Measurements from ENCODE around the gene TDRD5.
"Not testable (repeated sequence)": the region's sequence is repeated elsewhere in the genome, so short reads cannot be mapped to it uniquely, and the experiment has no call there.

TDRD5 gene

DNA sequence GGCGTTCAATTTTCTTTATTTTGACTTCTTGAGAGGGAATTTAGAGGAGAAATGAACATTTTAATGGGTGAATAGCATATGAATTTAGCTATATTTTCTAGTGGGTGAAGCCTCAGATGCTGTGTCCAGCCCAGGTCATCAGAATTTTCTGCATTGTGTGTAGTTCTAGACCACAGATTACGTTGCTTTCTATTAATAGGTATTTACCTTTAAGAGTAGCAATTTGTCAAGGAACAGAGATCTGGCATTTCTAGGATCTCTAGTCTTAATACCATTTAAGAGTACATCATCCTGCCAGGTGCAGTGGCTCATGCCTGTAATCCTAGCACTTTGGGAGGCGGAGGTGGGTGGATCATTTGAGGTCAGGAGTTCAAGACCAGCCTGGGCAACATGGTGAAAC, 20.7 kb downstream of the TDRD5 start:
- DNase-seq: no peak

GRCh38 chr1:179630719-179631118, 39.1 kb downstream of the TDRD5 start:
- DNase-seq: no peak

DNA sequence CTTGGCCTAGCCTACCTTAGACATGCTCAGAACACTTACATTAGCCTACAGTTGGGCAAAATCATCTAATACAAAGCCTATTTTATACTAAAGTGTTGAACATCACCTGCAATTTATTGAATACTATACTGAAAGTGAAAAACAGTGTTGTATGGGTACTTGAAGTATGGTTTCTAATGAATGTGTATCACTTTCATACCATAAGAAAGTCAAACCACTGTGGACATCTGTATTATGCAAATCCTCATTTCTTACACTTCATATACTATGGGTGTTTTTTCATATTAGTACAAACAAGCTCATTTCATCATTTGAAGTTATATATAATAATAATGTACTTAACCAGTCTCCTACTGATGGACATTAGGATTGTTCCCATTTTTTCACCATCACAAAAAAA, 41.2 kb downstream of the TDRD5 start:
- DNase-seq: no peak

DNA sequence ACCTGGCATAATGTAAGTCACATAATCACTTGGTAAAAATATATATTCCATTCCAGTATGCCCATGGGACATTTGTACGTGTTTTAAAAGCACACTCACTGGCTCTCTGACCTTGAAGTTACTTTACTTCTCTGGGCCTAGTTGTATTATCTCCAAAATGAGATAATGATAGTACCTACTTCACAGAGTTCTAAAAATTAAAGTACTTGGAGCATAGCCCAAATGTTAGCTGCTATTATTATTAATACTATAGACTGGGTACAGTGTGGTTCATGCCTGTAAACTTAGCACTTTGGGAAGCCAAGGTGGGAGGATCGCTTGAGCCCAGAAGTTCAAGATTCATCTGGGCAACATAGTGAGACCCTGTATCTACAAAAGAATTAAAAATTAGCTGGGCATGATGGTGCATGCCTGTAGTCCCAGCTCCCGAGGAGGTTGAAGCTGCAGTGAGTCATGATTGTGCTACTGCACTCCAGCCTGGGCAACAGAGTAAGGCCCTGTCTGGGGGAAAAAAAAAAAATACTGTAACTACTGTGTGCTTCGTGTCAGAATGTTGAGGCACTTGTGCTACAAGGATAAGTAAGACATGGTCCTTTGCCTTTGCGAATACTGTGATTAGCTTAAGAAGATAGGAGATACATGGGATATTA, 45.7 kb downstream of the TDRD5 start:
- DNase-seq: no peak

- DNase-seq: no peak
These were observed 69.4 kb downstream of the TDRD5 start for GRCh38 chr1:179661018-179661417.

DNA sequence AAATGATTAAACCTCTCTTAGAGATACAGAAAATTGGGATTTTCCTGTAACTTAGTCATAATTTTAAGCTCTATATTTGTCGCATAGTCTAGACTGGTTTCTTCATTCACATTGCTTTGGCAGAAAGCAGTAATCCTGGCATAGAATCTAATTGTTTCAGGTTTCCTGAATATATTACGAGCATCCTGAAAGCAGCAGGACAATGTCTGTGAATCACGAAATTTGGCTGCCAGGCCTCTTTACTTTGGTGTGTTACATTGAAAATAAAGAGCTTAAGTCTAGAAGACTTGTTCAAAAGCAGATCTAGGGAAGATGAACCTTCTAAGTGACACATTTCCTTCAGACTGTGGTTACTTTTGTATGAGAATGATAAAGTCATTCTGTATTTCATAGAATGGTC, 72.2 kb downstream of the TDRD5 start:
- no peak for DNase-seq

DNA sequence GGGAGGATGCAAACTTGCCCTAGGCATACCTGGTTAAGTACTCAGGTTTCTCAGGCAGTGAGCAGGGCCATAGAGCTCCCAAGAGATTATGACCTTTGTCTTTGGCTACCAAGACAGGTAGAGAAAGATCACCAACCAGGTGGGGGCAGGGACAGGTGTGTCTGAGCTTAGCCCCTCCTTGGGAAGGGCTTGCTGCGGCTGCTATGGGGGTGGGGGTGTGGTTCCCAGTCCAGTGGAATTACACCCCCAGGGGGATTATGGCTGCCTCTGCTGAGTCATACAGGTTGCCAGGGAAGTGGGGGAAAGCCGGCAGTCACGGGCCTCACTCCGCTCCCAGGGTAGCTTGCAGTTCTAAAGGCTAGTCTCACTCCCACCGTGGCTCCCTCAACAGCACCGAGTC, 86.2 kb downstream of the TDRD5 start:
- DNase-seq: no peak

DNA sequence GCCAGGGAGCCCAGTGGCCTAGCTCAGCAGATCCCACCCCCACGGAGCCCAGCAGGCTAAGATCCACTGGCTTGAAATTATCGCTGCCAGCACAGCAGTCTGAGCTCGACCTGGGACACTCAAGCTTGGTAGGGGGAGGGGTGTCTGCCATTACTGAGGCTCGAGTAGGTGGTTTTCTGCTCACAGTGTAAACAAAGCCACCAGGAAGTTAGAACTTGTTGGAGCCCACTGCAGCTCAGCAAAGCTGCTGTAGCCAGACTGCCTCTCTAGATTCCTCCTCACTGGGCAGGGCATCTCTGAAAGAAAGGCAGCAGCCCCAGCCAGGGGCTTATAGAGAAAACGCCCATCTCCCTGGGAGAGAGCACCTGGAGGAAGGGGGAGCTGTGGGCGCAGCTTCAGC, 102.9 kb downstream of the TDRD5 start:
- not testable (repeated sequence) for DNase-seq

GRCh38 chr1:179702946-179703539, 111.4 kb downstream of the TDRD5 start:
- DNase-seq: no peak

- peak; percentile 66 for DNase-seq
These were observed 114.8 kb downstream of the TDRD5 start for GRCh38 chr1:179706339-179706941.

DNA sequence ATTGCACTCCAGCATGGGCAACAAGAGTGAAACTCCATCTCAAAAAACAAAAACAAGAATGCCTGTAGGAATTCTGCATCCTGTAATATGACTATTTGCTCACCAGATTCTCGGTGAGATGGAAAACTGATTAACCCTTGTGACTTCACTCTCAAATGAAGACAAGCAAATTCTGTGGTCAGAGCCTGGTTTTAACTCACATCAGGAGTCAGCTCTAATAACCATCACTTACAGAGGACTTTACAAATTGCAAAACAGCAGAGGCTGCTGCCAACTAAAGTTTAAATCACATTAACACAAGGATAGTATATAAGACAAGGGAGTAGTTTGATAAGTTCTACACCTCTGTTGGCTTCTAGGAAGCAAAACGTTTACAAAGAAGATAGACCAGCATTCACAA, 115.8 kb downstream of the TDRD5 start:
- DNase-seq: no peak

DNA sequence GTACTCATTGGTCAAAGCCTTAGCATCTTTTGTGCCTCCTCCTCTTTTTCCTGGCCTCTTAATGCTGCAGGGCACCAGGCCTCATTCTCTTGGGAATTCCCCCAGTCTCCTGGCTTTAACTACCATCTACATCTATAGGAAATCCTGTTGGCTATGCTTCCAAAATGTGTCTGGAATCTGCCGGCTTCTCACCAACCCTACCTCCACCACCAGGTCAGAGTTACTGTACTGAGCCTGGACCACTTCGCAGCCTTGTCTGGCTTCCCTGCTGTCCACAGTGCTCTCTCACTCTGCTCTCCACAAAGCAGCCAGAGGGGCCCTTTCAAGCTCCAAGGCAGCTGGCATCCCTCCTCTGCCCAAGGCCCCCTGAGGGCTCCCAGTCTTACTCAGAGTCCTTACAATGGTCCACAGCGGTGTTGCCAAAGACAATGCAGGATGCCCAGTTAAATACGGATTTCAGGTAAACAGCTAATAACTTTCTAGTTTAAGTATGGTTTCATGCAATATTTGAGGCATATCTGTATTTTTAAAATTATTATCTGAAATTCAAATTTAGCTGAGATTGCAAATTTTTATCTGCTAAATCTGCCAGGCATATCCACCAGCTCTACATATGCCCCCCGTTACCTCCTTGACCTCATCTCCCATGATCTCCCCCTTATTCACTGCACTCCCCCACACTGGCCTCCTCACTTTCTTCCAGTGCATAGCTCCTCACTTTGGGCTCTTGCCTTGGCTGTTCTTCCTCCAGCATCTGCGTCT, 117.0 kb downstream of the TDRD5 start:
- no peak for DNase-seq

DNA sequence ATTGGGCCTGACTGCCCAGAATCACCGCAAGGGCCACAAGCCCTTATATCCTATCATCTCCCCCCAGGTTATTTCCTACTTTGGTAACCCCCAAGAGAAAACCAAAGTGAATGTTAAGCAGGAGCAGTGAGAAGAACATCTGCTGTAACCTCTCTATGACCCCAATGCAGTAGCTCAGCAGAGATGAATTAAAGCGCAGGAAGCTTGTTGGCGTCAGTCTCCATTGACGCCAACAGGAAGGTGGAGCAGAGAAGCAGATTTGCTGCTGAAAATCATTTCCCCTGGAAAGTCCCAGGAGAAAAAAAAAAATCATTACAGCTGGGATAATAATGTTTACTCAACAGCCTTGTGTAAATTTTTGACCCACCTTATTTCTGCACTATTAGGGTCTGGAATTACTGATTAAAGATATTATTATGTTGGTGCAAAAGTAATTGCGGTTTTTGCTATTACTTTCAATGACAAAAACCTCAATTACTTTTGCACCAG, 118.3 kb downstream of the TDRD5 start:
- no peak for DNase-seq

DNA sequence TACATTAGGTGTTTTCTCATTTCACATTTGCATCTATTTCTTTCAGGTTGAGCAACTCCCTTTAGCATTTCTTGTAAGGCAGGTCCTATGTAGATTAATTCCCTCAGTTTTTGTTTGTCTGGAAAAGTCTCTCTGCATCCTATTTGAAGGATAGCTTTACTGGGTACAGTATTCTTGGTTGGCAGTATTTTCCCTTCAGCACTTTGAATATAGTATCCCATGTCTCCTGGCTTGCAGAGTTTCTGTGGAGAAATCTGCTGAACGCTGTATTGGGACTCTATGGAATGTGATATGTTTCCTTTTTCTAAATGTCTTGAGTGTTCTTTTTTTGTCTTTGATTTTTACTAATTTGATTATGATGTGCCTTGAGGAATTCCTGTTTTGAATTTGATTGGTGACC, 122.5 kb downstream of the TDRD5 start:
- DNase-seq: no peak

- DNase-seq: no peak
These were observed 123.0 kb downstream of the TDRD5 start for GRCh38 chr1:179714623-179715022.

- DNase-seq: no peak
These were observed 127.6 kb downstream of the TDRD5 start for GRCh38 chr1:179719272-179719671.

DNA sequence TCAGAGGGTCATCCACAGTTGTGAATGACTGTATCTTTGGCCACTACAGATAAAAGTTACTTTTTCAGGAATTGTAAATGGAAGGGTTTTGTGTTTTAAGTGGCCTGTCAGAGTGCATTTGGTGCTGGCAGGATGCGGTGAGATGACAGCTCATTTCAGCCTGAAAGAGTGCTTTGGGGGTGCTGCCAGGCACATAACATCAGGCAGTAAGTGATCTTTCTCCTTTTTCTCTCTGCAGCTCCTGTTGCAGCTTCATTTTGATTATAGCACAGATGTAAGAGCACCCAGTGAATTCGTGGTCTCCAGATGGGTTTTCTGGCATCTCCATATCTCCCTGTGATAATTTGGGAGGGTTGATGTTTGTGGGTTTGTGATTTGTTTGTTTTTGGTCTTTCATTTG, 136.6 kb downstream of the TDRD5 start:
- no peak for DNase-seq

DNA sequence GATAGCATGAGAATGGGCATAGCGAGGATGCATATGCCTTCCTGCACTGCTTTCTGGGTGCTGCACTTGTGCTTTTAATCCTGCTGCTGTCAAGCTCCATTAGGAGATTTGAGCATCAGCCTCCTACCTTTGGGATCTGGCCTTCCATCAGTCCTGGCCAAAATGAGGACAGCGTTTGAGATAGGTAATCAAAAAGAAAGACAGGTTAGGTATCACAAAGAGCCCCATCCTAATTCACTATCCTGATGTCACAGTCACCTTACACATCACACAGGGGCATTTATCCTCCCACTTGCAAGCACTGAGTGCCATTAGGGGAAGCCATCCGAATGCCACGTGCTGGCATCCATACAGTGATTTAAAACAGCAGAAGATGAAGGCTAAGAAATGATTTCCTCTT, 138.2 kb downstream of the TDRD5 start:
- DNase-seq: no peak

DNA sequence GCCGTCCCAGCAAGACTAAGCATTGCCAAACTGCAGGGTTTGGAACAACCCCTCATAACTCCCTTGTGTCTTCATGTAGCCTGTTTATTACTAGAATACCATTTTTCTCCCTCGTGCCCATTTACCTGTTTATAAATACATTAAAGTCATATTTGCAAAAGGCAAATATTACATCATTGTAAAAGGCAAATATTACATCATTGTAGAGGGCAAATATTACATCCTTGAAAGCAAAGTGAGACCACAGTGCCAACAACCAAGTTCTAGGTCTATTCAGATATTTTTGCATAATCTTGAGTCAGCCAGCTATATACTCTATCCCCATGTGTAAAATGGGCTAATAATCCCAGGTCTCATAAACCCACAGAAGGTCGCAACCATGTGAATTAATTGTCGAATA, 140.0 kb downstream of the TDRD5 start:
- DNase-seq: no peak

Measured in activated CD8-positive, alpha-beta memory T cell treated with anti-CD3 and anti-CD28 coated beads for 24 hours (primary cell).